ENCODE measurements around the gene PLEKHA7.

- TF ChIP-seq SRF (IDR thresholded peaks at IDR 0.05; ENCODE audit: low read depth, low read length) = no peak
- TF ChIP-seq MYC (CRISPR knock-in tag; IDR thresholded peaks at IDR 0.05; ENCODE audit: borderline replicate concordance) = no peak
- no peak for TF ChIP-seq ZNF232 (CRISPR knock-in tag; IDR thresholded peaks at IDR 0.05; ENCODE audit: borderline replicate concordance)
- TF ChIP-seq CTCF (CRISPR knock-in tag; IDR thresholded peaks at IDR 0.05) = no peak
- no peak for TF ChIP-seq NRL (CRISPR knock-in tag; IDR thresholded peaks at IDR 0.05; ENCODE audit: borderline replicate concordance)
- no peak for TF ChIP-seq TP53 (CRISPR knock-in tag; conservative IDR thresholded peaks at IDR 0.05)
- no peak for TF ChIP-seq MIER3 (CRISPR knock-in tag; IDR thresholded peaks at IDR 0.05; ENCODE audit: borderline replicate concordance)
Measured at GRCh38 chr11:16924826-16925560, 89.2 kb downstream of the PLEKHA7 start.
